Astrocyte (in vitro differentiated cells and primary cell): Measurements from ENCODE around the gene SLC9A7.

Experiments
- CTCF ChIP-seq: IDR thresholded peaks from 2 replicates; pipeline ENCODE4 v1.5.1; 2011; ENCODE audit warnings: low read depth, mild to moderate bottlenecking, inconsistent platforms, low read length, moderate library complexity; ENCODE audit not compliant: insufficient read depth
- EZH2 ChIP-seq: IDR thresholded peaks from 2 replicates; pipeline ENCODE4 v1.6.1; 2012; ENCODE audit warnings: mild to moderate bottlenecking, low read length, inconsistent platforms; ENCODE audit not compliant: insufficient read depth

- no peak for TF ChIP-seq CTCF
- no peak for TF ChIP-seq EZH2
Measured at GRCh38 chrX:46710425-46710824, 48.5 kb downstream of the SLC9A7 start.
